ENCODE data around the gene CLDN9.

CLDN9 gene

GRCh38 chr16:2977440-2977839 lies 35.3 kb upstream of the CLDN9 start:
- Histone ChIP-seq H3K27me3 (ENCODE audit: control insufficient read depth, insufficient read depth, low read length) (no peaks in the 10 kb centered on the region), H3K4me1 (ENCODE audit: control insufficient read depth, insufficient read depth, low read length) (peaks cover 7% of the 10 kb centered on the region), H3K4me3 (ENCODE audit: low read depth, low read length) (no peak overlapping the region), H3K9ac (ENCODE audit: low read depth, low read length) (no peak overlapping the region), H3K36me3 (ENCODE audit: control insufficient read depth, insufficient read depth, low read length) (peaks cover 54% of the 10 kb centered on the region), H3K9me3 (ENCODE audit: control insufficient read depth, insufficient read depth, low read length) (no peaks in the 10 kb centered on the region)

GRCh38 chr16:2979669-2980226 lies 33.0 kb upstream of the CLDN9 start:
- Histone ChIP-seq H3K9ac (ENCODE audit: low read depth, low read length) (peak overlapping the region; percentile 79), H3K9me3 (ENCODE audit: control insufficient read depth, insufficient read depth, low read length) (no peaks in the 10 kb centered on the region), H3K4me3 (ENCODE audit: low read depth, low read length) (peak overlapping the region; percentile 84), H3K4me1 (ENCODE audit: control insufficient read depth, insufficient read depth, low read length) (peaks cover 14% of the 10 kb centered on the region), H3K27me3 (ENCODE audit: control insufficient read depth, insufficient read depth, low read length) (no peaks in the 10 kb centered on the region), H3K36me3 (ENCODE audit: control insufficient read depth, insufficient read depth, low read length) (peaks cover 34% of the 10 kb centered on the region)

DNA sequence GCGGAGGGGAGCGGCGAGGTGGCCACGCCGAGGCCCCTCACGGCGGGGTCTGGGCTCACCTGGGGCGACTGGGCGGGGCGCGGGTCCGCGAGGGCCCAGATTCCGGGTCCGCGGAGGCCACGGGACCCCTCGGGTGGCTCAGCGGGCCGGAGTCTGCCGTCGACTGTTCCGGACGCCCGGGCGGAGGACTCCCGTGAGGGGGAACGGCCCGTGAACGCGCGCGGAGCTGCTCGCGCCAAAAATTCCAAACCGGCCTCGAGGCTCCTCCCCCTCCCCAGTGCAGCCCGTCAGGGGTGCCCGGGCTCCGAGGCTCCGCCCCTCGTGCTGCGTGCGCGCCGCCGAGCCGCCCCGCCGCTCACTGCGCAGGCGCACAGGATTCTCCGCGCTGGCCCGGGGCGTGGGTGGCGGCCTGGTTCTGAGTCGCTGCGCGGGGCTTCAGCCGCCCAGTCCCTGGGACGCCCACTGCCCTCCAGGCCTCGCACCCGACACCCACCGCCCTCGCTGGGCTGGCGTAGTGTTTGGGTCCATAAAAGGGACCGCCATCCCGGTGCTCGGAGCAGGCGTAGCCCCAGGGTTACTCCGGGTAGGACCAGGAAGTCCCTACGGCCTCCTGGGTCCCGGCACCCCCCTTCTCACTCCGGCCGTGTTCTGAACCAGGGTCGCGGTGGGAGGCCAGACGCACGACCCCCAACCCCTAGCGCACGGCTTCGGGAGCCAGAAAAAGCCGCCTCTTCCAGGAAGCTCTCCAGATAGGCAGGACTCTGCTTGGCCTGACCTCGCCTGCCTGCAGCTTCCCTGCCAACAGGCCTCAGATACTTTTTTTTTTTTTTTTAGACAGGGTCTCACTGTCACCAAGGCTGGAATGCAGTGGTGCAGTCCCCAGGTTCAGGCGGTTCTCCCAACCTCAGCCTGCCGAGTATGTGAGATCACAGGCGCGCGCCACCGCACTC lies 32.2 kb upstream of the CLDN9 start, which contains the start of gene PKMYT1:
TSS of gene PKMYT1 (minus strand) at position 220 of the 950 bp plus-strand sequence. CDS start 789 bp downstream, outside the sequence.
- Histone ChIP-seq H3K4me3 (ENCODE audit: low read depth, low read length) (peak within 1 kb of the TSS; percentile 84), H3K27me3 (ENCODE audit: control insufficient read depth, insufficient read depth, low read length) (no peaks in the 10 kb centered on the region), H3K36me3 (ENCODE audit: control insufficient read depth, insufficient read depth, low read length) (peaks cover 27% of the 10 kb centered on the region), H3K4me1 (ENCODE audit: control insufficient read depth, insufficient read depth, low read length) (peaks cover 14% of the 10 kb centered on the region), H3K9me3 (ENCODE audit: control insufficient read depth, insufficient read depth, low read length) (no peaks in the 10 kb centered on the region), H3K9ac (ENCODE audit: low read depth, low read length) (peak within 1 kb of the TSS; percentile 81)

- Histone ChIP-seq H3K27me3 (ENCODE audit: control insufficient read depth, insufficient read depth, low read length) (no peaks in the 10 kb centered on the region), H3K36me3 (ENCODE audit: control insufficient read depth, insufficient read depth, low read length) (peaks cover 21% of the 10 kb centered on the region), H3K9ac (ENCODE audit: low read depth, low read length) (peak overlapping the region; percentile 81), H3K4me1 (ENCODE audit: control insufficient read depth, insufficient read depth, low read length) (peaks cover 14% of the 10 kb centered on the region), H3K9me3 (ENCODE audit: control insufficient read depth, insufficient read depth, low read length) (no peaks in the 10 kb centered on the region), H3K4me3 (ENCODE audit: low read depth, low read length) (peak overlapping the region; percentile 84)
These were observed 31.4 kb upstream of the CLDN9 start for GRCh38 chr16:2981177-2981898.

- H3K4me3 ChIP-seq (ENCODE audit: low read depth, low read length) = peak overlapping the region; percentile 84
- no peaks in the 10 kb centered on the region for H3K27me3 ChIP-seq (ENCODE audit: control insufficient read depth, insufficient read depth, low read length)
- no peaks in the 10 kb centered on the region for H3K9me3 ChIP-seq (ENCODE audit: control insufficient read depth, insufficient read depth, low read length)
- H3K4me1 ChIP-seq (ENCODE audit: control insufficient read depth, insufficient read depth, low read length) = peaks cover 14% of the 10 kb centered on the region
- peaks cover 15% of the 10 kb centered on the region for H3K36me3 ChIP-seq (ENCODE audit: control insufficient read depth, insufficient read depth, low read length)
- H3K9ac ChIP-seq (ENCODE audit: low read depth, low read length) = peak overlapping the region; percentile 18
These were observed 30.8 kb upstream of the CLDN9 start for GRCh38 chr16:2981899-2982250.

- H3K36me3 ChIP-seq (ENCODE audit: control insufficient read depth, insufficient read depth, low read length) = peaks cover 10% of the 10 kb centered on the region
- H3K9me3 ChIP-seq (ENCODE audit: control insufficient read depth, insufficient read depth, low read length) = no peaks in the 10 kb centered on the region
- H3K27me3 ChIP-seq (ENCODE audit: control insufficient read depth, insufficient read depth, low read length) = no peaks in the 10 kb centered on the region
- H3K4me1 ChIP-seq (ENCODE audit: control insufficient read depth, insufficient read depth, low read length) = peaks cover 14% of the 10 kb centered on the region
- no peak overlapping the region for H3K4me3 ChIP-seq (ENCODE audit: low read depth, low read length)
- H3K9ac ChIP-seq (ENCODE audit: low read depth, low read length) = no peak overlapping the region
These were observed 30.3 kb upstream of the CLDN9 start for GRCh38 chr16:2982402-2982801.

DNA sequence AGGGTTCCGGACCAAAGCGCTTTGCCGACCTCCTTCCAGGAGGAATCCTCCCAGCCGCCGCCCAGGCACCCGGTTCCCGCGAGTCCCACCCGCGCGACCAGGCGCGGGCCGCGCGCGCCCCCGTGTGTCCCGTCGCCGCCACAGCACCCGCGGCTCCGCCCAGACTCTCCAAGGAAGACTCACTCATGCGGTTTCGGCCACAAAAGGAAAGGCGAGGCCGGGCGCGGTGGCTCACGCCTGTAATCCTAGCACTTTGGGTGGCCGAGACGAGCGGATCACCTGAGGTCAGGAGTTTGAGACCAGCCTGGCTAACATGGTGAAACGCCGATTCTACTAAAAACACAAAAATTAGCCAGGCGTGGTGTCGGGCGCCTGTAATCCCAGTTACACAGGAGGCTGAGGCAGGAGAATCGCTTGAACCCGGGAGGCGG lies 29.0 kb upstream of the CLDN9 start:
- no peak overlapping the region for H3K9ac ChIP-seq (ENCODE audit: low read depth, low read length)
- H3K4me3 ChIP-seq (ENCODE audit: low read depth, low read length) = no peak overlapping the region
- H3K27me3 ChIP-seq (ENCODE audit: control insufficient read depth, insufficient read depth, low read length) = no peaks in the 10 kb centered on the region
- H3K4me1 ChIP-seq (ENCODE audit: control insufficient read depth, insufficient read depth, low read length) = peaks cover 14% of the 10 kb centered on the region
- no peaks in the 10 kb centered on the region for H3K9me3 ChIP-seq (ENCODE audit: control insufficient read depth, insufficient read depth, low read length)
- H3K36me3 ChIP-seq (ENCODE audit: control insufficient read depth, insufficient read depth, low read length) = peaks cover 4% of the 10 kb centered on the region

GRCh38 chr16:2985462-2985861 lies 27.3 kb upstream of the CLDN9 start:
- no peak overlapping the region for H3K9ac ChIP-seq (ENCODE audit: low read depth, low read length)
- peaks cover 17% of the 10 kb centered on the region for H3K4me1 ChIP-seq (ENCODE audit: control insufficient read depth, insufficient read depth, low read length)
- H3K36me3 ChIP-seq (ENCODE audit: control insufficient read depth, insufficient read depth, low read length) = no peaks in the 10 kb centered on the region
- H3K9me3 ChIP-seq (ENCODE audit: control insufficient read depth, insufficient read depth, low read length) = no peaks in the 10 kb centered on the region
- H3K27me3 ChIP-seq (ENCODE audit: control insufficient read depth, insufficient read depth, low read length) = no peaks in the 10 kb centered on the region
- H3K4me3 ChIP-seq (ENCODE audit: low read depth, low read length) = no peak overlapping the region

GRCh38 chr16:2985893-2986355 lies 26.8 kb upstream of the CLDN9 start:
- no peak overlapping the region for H3K4me3 ChIP-seq (ENCODE audit: low read depth, low read length)
- no peak overlapping the region for H3K9ac ChIP-seq (ENCODE audit: low read depth, low read length)
- H3K9me3 ChIP-seq (ENCODE audit: control insufficient read depth, insufficient read depth, low read length) = no peaks in the 10 kb centered on the region
- no peaks in the 10 kb centered on the region for H3K36me3 ChIP-seq (ENCODE audit: control insufficient read depth, insufficient read depth, low read length)
- H3K27me3 ChIP-seq (ENCODE audit: control insufficient read depth, insufficient read depth, low read length) = no peaks in the 10 kb centered on the region
- peaks cover 21% of the 10 kb centered on the region for H3K4me1 ChIP-seq (ENCODE audit: control insufficient read depth, insufficient read depth, low read length)

DNA sequence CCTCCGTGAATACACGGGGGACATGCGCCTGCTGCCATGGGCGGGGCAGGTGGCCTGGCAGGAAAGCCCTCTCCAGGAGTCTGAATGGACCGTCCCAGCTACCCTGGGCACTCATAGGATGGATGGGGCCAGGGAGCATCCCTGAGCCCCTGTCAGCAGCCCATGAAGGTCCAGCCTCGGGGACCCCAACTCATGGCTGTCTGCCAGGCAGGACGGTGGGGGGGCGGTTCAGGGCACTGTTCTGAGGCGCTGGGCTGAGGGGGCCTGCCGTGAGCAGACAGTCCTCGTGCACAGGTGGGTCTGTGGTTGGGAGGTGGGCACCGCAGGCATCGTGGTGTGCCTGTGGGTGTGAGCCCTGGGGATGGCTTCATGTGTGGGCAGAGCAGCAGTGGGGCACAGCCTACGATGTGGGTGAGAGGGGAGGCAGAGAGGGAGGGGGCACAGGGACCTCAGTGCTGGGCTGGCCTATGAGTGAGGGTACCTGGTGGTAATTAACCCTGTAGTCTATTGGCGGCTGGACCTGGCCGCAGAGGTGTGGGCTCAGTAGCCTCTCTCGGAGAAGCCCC lies 26.0 kb upstream of the CLDN9 start:
- H3K4me1 ChIP-seq (ENCODE audit: control insufficient read depth, insufficient read depth, low read length) = peaks cover 19% of the 10 kb centered on the region
- H3K9ac ChIP-seq (ENCODE audit: low read depth, low read length) = no peak overlapping the region
- H3K9me3 ChIP-seq (ENCODE audit: control insufficient read depth, insufficient read depth, low read length) = no peaks in the 10 kb centered on the region
- H3K27me3 ChIP-seq (ENCODE audit: control insufficient read depth, insufficient read depth, low read length) = no peaks in the 10 kb centered on the region
- no peak overlapping the region for H3K4me3 ChIP-seq (ENCODE audit: low read depth, low read length)
- no peaks in the 10 kb centered on the region for H3K36me3 ChIP-seq (ENCODE audit: control insufficient read depth, insufficient read depth, low read length)

DNA sequence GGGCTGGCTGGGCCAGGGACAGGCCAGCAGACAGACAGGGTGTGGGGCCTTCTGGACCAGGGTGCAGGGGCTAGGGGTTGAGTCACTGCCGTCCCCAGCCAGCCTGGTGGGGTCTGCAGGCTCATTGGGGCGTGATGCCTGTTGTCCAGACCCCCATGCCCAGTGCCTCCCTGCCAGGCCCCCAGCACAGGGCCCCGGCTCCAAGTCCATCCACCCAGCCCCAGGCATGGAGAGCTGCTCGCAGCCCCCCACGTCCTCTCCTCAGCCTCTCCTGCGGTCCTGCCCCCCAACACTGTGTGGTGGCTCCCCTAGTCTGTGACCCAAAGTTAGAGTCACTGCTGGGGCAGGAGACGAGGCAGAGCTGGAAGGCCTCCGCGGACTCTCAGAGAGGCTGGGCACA lies 25.4 kb upstream of the CLDN9 start:
- H3K9ac ChIP-seq (ENCODE audit: low read depth, low read length) = no peak overlapping the region
- peaks cover 16% of the 10 kb centered on the region for H3K4me1 ChIP-seq (ENCODE audit: control insufficient read depth, insufficient read depth, low read length)
- no peaks in the 10 kb centered on the region for H3K36me3 ChIP-seq (ENCODE audit: control insufficient read depth, insufficient read depth, low read length)
- H3K4me3 ChIP-seq (ENCODE audit: low read depth, low read length) = no peak overlapping the region
- H3K27me3 ChIP-seq (ENCODE audit: control insufficient read depth, insufficient read depth, low read length) = no peaks in the 10 kb centered on the region
- H3K9me3 ChIP-seq (ENCODE audit: control insufficient read depth, insufficient read depth, low read length) = no peaks in the 10 kb centered on the region
